Activated CD4-positive, alpha-beta T cell treated with anti-CD3 and anti-CD28 coated beads for 36 hours (primary cell): ENCODE data around the gene GPRIN3. TPM values are rescaled to one million over a fixed set of nuclear protein-coding genes. Genes with fewer than 3 reads are reported as not detected.
A peak's percentile ranks its signal among the peaks of the same experiment; 100 is the strongest.

ENCODE experiments used
- ATAC-seq: fragments of 200-7000 bp; cut with Tn5 transposase; one replicate; pipeline ENCODE4 v1.10.0; 2021; ENCODE audit warnings: mild to moderate bottlenecking, moderate library complexity
- CTCF ChIA-PET: fragments of 350-600 bp; sonication (Branson Sonifier 250); formaldehyde crosslinking; loops from one replicate; lab custom pipeline; 2021; ENCODE audit warnings: antibody characterized with exemption; lab: Charles Lee
- POLR2A ChIA-PET: fragments of 350-600 bp; sonication (Branson Sonifier 250); formaldehyde crosslinking; loops from one replicate; lab custom pipeline; 2021; ENCODE audit warnings: antibody characterized with exemption, inconsistent platforms; lab: Charles Lee
- DNase-seq: peaks from one replicate; pipeline ENCODE4 v3.0.0-alpha.2; 2020
- H3K27ac Mint-ChIP-seq: one replicate; pipeline ENCODE4 v1.8.0; 2021; ENCODE audit warnings: mixed read lengths
- H3K27me3 Mint-ChIP-seq: one replicate; pipeline ENCODE4 v1.8.0; 2021; ENCODE audit warnings: mixed read lengths
- H3K36me3 Mint-ChIP-seq: one replicate; pipeline ENCODE4 v1.8.0; 2021; ENCODE audit warnings: low read depth, mixed read lengths
- H3K4me1 Mint-ChIP-seq: one replicate; pipeline ENCODE4 v1.8.0; 2021; ENCODE audit warnings: mixed read lengths
- H3K4me3 Mint-ChIP-seq: one replicate; pipeline ENCODE4 v1.8.0; 2021; ENCODE audit warnings: mild to moderate bottlenecking, moderate library complexity, mixed read lengths
- H3K9me3 Mint-ChIP-seq: one replicate; pipeline ENCODE4 v1.8.0; 2021; ENCODE audit warnings: low read depth, mixed read lengths
- intact Hi-C, 2 experiments: fragments of 100-400 bp; cut with DNase I in 1 of 2; cut with micrococcal nuclease in 1 of 2; formaldehyde crosslinking; loops; one replicate each; pipeline versions ENCODE4 v1.14.2 to v1.15.1; 2022 to 2024; cut with DNase I, micrococcal nuclease
- total RNA-seq, 2 experiments: library from RNA; stranded (reverse); gene quantifications; one replicate each; pipeline ENCODE4 v1.2.3, GENCODE V29; 2021

GPRIN3 gene
- total RNA-seq, 2 experiments from 2014 or later: 10.5 to 12.2 TPM

- Mint-ChIP-seq H3K9me3 (no peaks in the 10 kb centered on the region), H3K4me1 (peaks cover 15% of the 10 kb centered on the region), H3K27me3 (no peaks in the 10 kb centered on the region), H3K36me3 (no peaks in the 10 kb centered on the region), H3K4me3 (no peak overlapping the region), H3K27ac (no peak overlapping the region)
- ChIA-PET POLR2A (no interaction called here), CTCF (interaction anchor here (0.7 kb wide), 1 partner anchor 117 kb away, joined by 3 read pairs; no protein-coding TSS in a partner anchor)
- DNase-seq: peak; percentile 22
- peak; percentile 75 for ATAC-seq
- intact Hi-C loops: no loop called here
Observed at GRCh38 chr4:89222170-89222569, 85.4 kb downstream of the GPRIN3 start.

- no peak overlapping the region for H3K27ac Mint-ChIP-seq
- CTCF ChIA-PET: interaction anchor here (2.2 kb wide), 1 partner anchor 214 kb away, joined by 8 read pairs; no protein-coding TSS in a partner anchor
- POLR2A ChIA-PET: no interaction called here
- H3K4me3 Mint-ChIP-seq: no peak overlapping the region
- no peaks in the 10 kb centered on the region for H3K9me3 Mint-ChIP-seq
- no peak for DNase-seq
- no peaks in the 10 kb centered on the region for H3K27me3 Mint-ChIP-seq
- no peak for ATAC-seq
- intact Hi-C loops: loop anchor here in 1 of 2 experiments (2.0 kb wide), 1 partner anchor 63 kb away; no protein-coding TSS in a partner anchor
- peaks cover 10% of the 10 kb centered on the region for H3K4me1 Mint-ChIP-seq
- H3K36me3 Mint-ChIP-seq: no peaks in the 10 kb centered on the region
Observed at GRCh38 chr4:89221167-89221867, 86.3 kb downstream of the GPRIN3 start.

GRCh38 chr4:89218587-89218986, 89.0 kb downstream of the GPRIN3 start:
- intact Hi-C loops: no loop called here
- Mint-ChIP-seq H3K27ac (no peak overlapping the region), H3K27me3 (no peaks in the 10 kb centered on the region), H3K4me3 (no peak overlapping the region), H3K4me1 (peaks cover 10% of the 10 kb centered on the region), H3K36me3 (no peaks in the 10 kb centered on the region), H3K9me3 (no peaks in the 10 kb centered on the region)
- ChIA-PET CTCF (no interaction called here), POLR2A (no interaction called here)
- ATAC-seq (no peak), DNase-seq (no peak)

GRCh38 chr4:89217604-89218003, 90.0 kb downstream of the GPRIN3 start:
- Mint-ChIP-seq H3K9me3 (no peaks in the 10 kb centered on the region), H3K36me3 (no peaks in the 10 kb centered on the region), H3K27ac (no peak overlapping the region), H3K4me3 (no peak overlapping the region), H3K4me1 (peaks cover 7% of the 10 kb centered on the region), H3K27me3 (no peaks in the 10 kb centered on the region)
- ChIA-PET POLR2A (no interaction called here), CTCF (interaction anchor here (0.5 to 1.5 kb wide), 5 partner anchors 8 to 984 kb away, joined by 3 to 11 read pairs (median 3); no protein-coding TSS in a partner anchor)
- no peak for DNase-seq
- ATAC-seq: no peak
- intact Hi-C loops: no loop called here

- H3K27ac Mint-ChIP-seq: no peak overlapping the region
- ATAC-seq (no peak), DNase-seq (no peak)
- H3K36me3 Mint-ChIP-seq: no peaks in the 10 kb centered on the region
- CTCF ChIA-PET: interaction anchor here (1.4 to 1.5 kb wide), 2 partner anchors 9 to 306 kb away, joined by 3 to 11 read pairs; no protein-coding TSS in a partner anchor
- POLR2A ChIA-PET: no interaction called here
- H3K4me3 Mint-ChIP-seq: no peak overlapping the region
- no peaks in the 10 kb centered on the region for H3K27me3 Mint-ChIP-seq
- H3K9me3 Mint-ChIP-seq: no peaks in the 10 kb centered on the region
- H3K4me1 Mint-ChIP-seq: peaks cover under 1% of the 10 kb centered on the region
- intact Hi-C loops: no loop called here
Observed at GRCh38 chr4:89216866-89217265, 90.7 kb downstream of the GPRIN3 start.

DNA sequence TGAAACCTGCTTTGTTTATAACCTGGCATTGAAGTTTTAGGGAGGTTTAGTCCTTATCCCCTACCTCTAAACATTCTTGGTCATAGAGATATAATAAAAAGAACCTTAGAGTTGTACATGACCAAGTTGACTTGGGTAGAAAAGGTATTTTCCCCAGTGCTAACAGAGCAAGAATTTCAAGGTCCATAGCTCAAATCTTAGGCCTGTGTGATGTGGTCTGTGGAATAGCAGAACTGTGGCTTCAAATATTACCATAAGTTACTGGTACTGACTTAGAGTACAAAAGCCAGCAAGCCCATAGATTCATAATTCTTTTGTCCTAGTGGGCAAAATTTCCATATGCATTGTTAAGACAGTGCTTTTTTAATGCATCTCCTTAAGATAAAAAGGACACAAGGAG, 91.2 kb downstream of the GPRIN3 start:
- intact Hi-C loops: no loop called here
- Mint-ChIP-seq H3K4me1 (no peaks in the 10 kb centered on the region), H3K27ac (no peak overlapping the region), H3K4me3 (no peak overlapping the region), H3K27me3 (no peaks in the 10 kb centered on the region), H3K36me3 (no peaks in the 10 kb centered on the region), H3K9me3 (no peaks in the 10 kb centered on the region)
- DNase-seq (no peak), ATAC-seq (no peak)
- ChIA-PET CTCF (interaction anchor here (1.4 kb wide), 1 partner anchor 307 kb away, joined by 3 read pairs; no protein-coding TSS in a partner anchor), POLR2A (no interaction called here)

DNA sequence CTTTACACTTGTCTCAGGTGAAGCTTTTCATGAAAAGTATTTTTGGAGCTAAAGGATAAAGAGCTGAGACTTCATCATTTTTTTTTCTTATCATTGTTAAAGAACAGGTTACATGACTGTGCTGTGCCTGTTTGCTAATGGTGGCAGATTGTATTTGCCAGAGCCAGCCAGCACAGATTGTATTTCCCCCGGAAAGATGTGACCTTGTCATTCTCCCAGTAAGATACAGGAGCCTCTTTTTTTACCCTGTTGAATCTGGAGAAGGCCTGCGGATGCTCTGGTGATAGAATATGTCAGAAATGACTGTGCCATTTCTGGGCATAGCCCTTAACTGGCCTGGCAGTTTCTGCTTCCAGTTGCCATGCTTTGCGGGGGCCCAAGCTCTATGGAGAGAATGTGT, 91.9 kb downstream of the GPRIN3 start:
- no peaks in the 10 kb centered on the region for H3K4me1 Mint-ChIP-seq
- ChIA-PET POLR2A (no interaction called here), CTCF (interaction anchor here (1.0 to 1.4 kb wide), 3 partner anchors 10 to 307 kb away, joined by 3 read pairs; no protein-coding TSS in a partner anchor)
- ATAC-seq (no peak), DNase-seq (no peak)
- no peak overlapping the region for H3K27ac Mint-ChIP-seq
- H3K27me3 Mint-ChIP-seq: no peaks in the 10 kb centered on the region
- H3K9me3 Mint-ChIP-seq: no peaks in the 10 kb centered on the region
- H3K36me3 Mint-ChIP-seq: no peaks in the 10 kb centered on the region
- intact Hi-C loops: no loop called here
- H3K4me3 Mint-ChIP-seq: no peak overlapping the region

GRCh38 chr4:89214308-89214707, 93.3 kb downstream of the GPRIN3 start:
- H3K27ac Mint-ChIP-seq: no peak overlapping the region
- H3K27me3 Mint-ChIP-seq: peaks cover 2% of the 10 kb centered on the region
- no peaks in the 10 kb centered on the region for H3K36me3 Mint-ChIP-seq
- H3K4me1 Mint-ChIP-seq: no peaks in the 10 kb centered on the region
- H3K9me3 Mint-ChIP-seq: no peaks in the 10 kb centered on the region
- CTCF ChIA-PET: no interaction called here
- DNase-seq (no peak), ATAC-seq (no peak)
- POLR2A ChIA-PET: no interaction called here
- no peak overlapping the region for H3K4me3 Mint-ChIP-seq
- intact Hi-C loops: no loop called here

- Mint-ChIP-seq H3K27ac (no peak overlapping the region), H3K4me3 (no peak overlapping the region), H3K9me3 (peaks cover 3% of the 10 kb centered on the region), H3K4me1 (no peaks in the 10 kb centered on the region), H3K27me3 (peaks cover 2% of the 10 kb centered on the region), H3K36me3 (no peaks in the 10 kb centered on the region)
- ChIA-PET CTCF (interaction anchor here (1.2 kb wide), 1 partner anchor 394 kb away, joined by 3 read pairs; no protein-coding TSS in a partner anchor), POLR2A (no interaction called here)
- intact Hi-C loops: no loop called here
- ATAC-seq: no peak
- DNase-seq: no peak
Observed at GRCh38 chr4:89213382-89213701, 94.3 kb downstream of the GPRIN3 start.

DNA sequence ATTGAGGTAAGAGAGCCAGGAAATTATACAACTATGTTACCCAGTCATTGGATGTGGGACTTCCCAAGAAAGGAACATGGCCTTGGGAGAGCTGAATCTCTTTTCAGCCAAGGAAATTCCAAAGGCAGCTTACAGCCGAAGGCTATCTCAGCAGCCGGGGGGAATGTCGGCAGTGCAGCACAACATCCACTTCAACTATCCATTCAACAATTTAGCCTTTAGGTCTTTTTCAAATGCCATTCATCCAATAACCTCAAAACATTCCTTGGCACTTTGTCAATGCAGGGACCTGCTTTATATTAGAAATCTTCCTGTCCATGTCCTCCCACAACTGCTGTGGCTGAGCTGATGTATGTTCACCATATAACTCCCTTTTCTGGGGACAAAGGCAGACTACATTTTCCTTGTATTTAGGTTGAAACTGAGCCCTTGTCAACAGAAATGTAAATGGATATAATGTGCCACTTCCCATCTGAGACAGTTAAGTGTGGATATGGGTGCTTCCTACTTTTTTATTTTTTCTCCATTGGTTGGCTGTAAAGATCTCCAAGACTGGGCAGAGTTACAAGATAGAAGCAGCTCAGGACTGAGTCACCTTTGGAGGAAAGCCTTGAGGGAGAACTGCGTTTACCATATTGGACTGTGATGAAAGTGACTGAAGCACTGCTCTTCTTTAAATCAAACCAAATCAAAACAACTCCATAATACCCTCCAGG, 94.8 kb downstream of the GPRIN3 start:
- POLR2A ChIA-PET: no interaction called here
- no peaks in the 10 kb centered on the region for H3K36me3 Mint-ChIP-seq
- H3K27ac Mint-ChIP-seq: no peak overlapping the region
- H3K4me3 Mint-ChIP-seq: no peak overlapping the region
- ATAC-seq: no peak
- peaks cover 3% of the 10 kb centered on the region for H3K9me3 Mint-ChIP-seq
- intact Hi-C loops: no loop called here
- DNase-seq: no peak
- no peaks in the 10 kb centered on the region for H3K4me1 Mint-ChIP-seq
- CTCF ChIA-PET: interaction anchor here (0.6 to 1.2 kb wide), 3 partner anchors 12 to 394 kb away, joined by 3 read pairs; no protein-coding TSS in a partner anchor
- peaks cover 2% of the 10 kb centered on the region for H3K27me3 Mint-ChIP-seq

DNA sequence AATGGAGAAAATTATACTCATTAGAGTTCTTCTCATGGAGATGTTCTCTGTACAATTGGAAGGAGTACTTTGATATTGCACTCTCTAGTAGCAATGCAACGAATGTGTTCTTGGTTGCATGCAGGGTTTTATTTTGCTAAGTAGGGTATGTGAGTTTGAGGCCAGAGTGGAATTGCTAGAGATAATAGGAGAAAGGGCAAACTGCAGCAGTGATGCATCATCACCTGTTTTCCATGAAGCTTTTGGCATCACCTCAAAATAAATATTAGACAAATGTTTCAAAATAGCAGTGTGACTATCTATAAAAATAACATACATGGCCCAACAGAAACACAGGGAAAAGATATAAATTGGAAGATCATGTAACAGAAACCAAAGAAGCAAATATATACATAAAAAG, 103.0 kb downstream of the GPRIN3 start:
- no peak for ATAC-seq
- Mint-ChIP-seq H3K27me3 (peaks cover 3% of the 10 kb centered on the region), H3K27ac (no peak overlapping the region), H3K9me3 (peaks cover 3% of the 10 kb centered on the region), H3K4me3 (no peak overlapping the region), H3K36me3 (no peaks in the 10 kb centered on the region), H3K4me1 (no peaks in the 10 kb centered on the region)
- intact Hi-C loops: no loop called here
- ChIA-PET CTCF (interaction anchor here (1.3 kb wide), 1 partner anchor 22 kb away, joined by 3 read pairs; no protein-coding TSS in a partner anchor), POLR2A (no interaction called here)
- no peak for DNase-seq
